A549 treated with dexamethasone at 1 μM for 4 hours (cell line): ENCODE data around the gene KCNN2. TPM values are rescaled to one million over a fixed set of nuclear protein-coding genes. Genes with fewer than 3 reads are reported as not detected.

Source experiments
- total RNA-seq: library from RNA; stranded (reverse); fragments of 200-300 nt; extraction: Qiagen RNA extraction; gene quantifications from 5 replicates; pipeline ENCODE4 v1.2.3, GENCODE V29; 2022

KCNN2 gene
- 0.09 to 0.16 TPM (median 0.12 TPM) in 5 replicates for total RNA-seq

GRCh38 chr5:114361724-114362196 lies at the start of gene KCNN2:
Gene KCNN2 (plus strand): TSS chr5:114362070. CDS start chr5:114362140, 70 bp downstream.

